Osteocyte (in vitro differentiated cells): Measurements from ENCODE around the gene PHACTR1. TPM values are rescaled to one million over a fixed set of nuclear protein-coding genes. Genes with fewer than 3 reads are reported as not detected.
A peak's percentile ranks its signal among the peaks of the same experiment; 100 is the strongest.

ENCODE experiments used
- DNase-seq: peaks from one replicate; pipeline ENCODE4 v3.0.0; 2021; ENCODE audit warnings: mixed read lengths; ENCODE audit not compliant: unreplicated experiment; ENCODE audit errors: extremely low spot score
- H3K27ac Mint-ChIP-seq: one replicate; pipeline ENCODE4 v1.8.0; 2021; ENCODE audit warnings: mild to moderate bottlenecking, mixed read lengths; ENCODE audit not compliant: unreplicated experiment
- H3K27me3 Mint-ChIP-seq: one replicate; pipeline ENCODE4 v1.8.0; 2021; ENCODE audit warnings: mixed read lengths; ENCODE audit not compliant: unreplicated experiment
- H3K36me3 Mint-ChIP-seq: one replicate; pipeline ENCODE4 v1.8.0; 2021; ENCODE audit warnings: mixed read lengths; ENCODE audit not compliant: unreplicated experiment
- H3K4me1 Mint-ChIP-seq: one replicate; pipeline ENCODE4 v1.8.0; 2021; ENCODE audit warnings: mixed read lengths; ENCODE audit not compliant: unreplicated experiment
- H3K4me3 Mint-ChIP-seq: one replicate; pipeline ENCODE4 v1.8.0; 2021; ENCODE audit warnings: mild to moderate bottlenecking, moderate library complexity, mixed read lengths; ENCODE audit not compliant: unreplicated experiment
- H3K9me3 Mint-ChIP-seq: one replicate; pipeline ENCODE4 v1.8.0; 2021; ENCODE audit warnings: mixed read lengths; ENCODE audit not compliant: unreplicated experiment
- CTCF ChIP-seq: fragments of 200-600 bp; sonication (generic); IDR thresholded peaks from 2 replicates; pipeline ENCODE4 v1.5.0; 2021; ENCODE audit warnings: antibody characterized with exemption, mild to moderate bottlenecking, moderate library complexity
- total RNA-seq: library from RNA; stranded (reverse); gene quantifications from 2 replicates; pipeline ENCODE4 v1.2.1, GENCODE V29; 2021

Gene PHACTR1
- total RNA-seq, 1 donor from 2014 or later = 1.0 TPM

GRCh38 chr6:12911427-12911826 lies 194.9 kb downstream of the PHACTR1 start:
- DNase-seq = no peak

GRCh38 chr6:12913201-12913600 lies 196.6 kb downstream of the PHACTR1 start:
- Mint-ChIP-seq H3K27me3 (peaks cover 37% of the 10 kb centered on the region), H3K36me3 (no peaks in the 10 kb centered on the region), H3K4me3 (no peak overlapping the region), H3K27ac (no peak overlapping the region), H3K9me3 (no peaks in the 10 kb centered on the region), H3K4me1 (no peaks in the 10 kb centered on the region)
- no peak for TF ChIP-seq CTCF
- DNase-seq = no peak

More at GRCh38 chr6:12911427-12911826, 194.9 kb downstream of the PHACTR1 start:
- no peaks in the 10 kb centered on the region for H3K9me3 Mint-ChIP-seq
- H3K36me3 Mint-ChIP-seq = no peaks in the 10 kb centered on the region
- no peak overlapping the region for H3K27ac Mint-ChIP-seq
- H3K4me3 Mint-ChIP-seq = no peak overlapping the region
- H3K27me3 Mint-ChIP-seq = peaks cover 28% of the 10 kb centered on the region
- no peaks in the 10 kb centered on the region for H3K4me1 Mint-ChIP-seq
- peak; percentile 63 for TF ChIP-seq CTCF

- no peak for DNase-seq
- H3K27ac Mint-ChIP-seq = no peak overlapping the region
- no peaks in the 10 kb centered on the region for H3K4me1 Mint-ChIP-seq
- peaks cover 42% of the 10 kb centered on the region for H3K27me3 Mint-ChIP-seq
- TF ChIP-seq CTCF = no peak
- no peak overlapping the region for H3K4me3 Mint-ChIP-seq
- H3K36me3 Mint-ChIP-seq = no peaks in the 10 kb centered on the region
- no peaks in the 10 kb centered on the region for H3K9me3 Mint-ChIP-seq
These were observed 199.4 kb downstream of the PHACTR1 start for GRCh38 chr6:12916006-12916405.

GRCh38 chr6:12916420-12917136 lies 200.0 kb downstream of the PHACTR1 start:
- Mint-ChIP-seq H3K27me3 (peaks cover 45% of the 10 kb centered on the region), H3K4me3 (no peak overlapping the region), H3K36me3 (no peaks in the 10 kb centered on the region), H3K27ac (no peak overlapping the region), H3K4me1 (no peaks in the 10 kb centered on the region), H3K9me3 (no peaks in the 10 kb centered on the region)
- no peak for TF ChIP-seq CTCF
- no peak for DNase-seq

GRCh38 chr6:12921467-12921866 lies 204.9 kb downstream of the PHACTR1 start:
- TF ChIP-seq CTCF = no peak
- H3K27ac Mint-ChIP-seq = no peak overlapping the region
- no peak for DNase-seq
- no peak overlapping the region for H3K4me3 Mint-ChIP-seq
- H3K9me3 Mint-ChIP-seq = no peaks in the 10 kb centered on the region
- H3K4me1 Mint-ChIP-seq = no peaks in the 10 kb centered on the region
- H3K36me3 Mint-ChIP-seq = no peaks in the 10 kb centered on the region
- H3K27me3 Mint-ChIP-seq = peaks cover 35% of the 10 kb centered on the region
